HS-5 (cell line): Measurements from ENCODE around the gene GK2.
A peak's percentile ranks its signal among the peaks of the same experiment; 100 is the strongest.

Source experiments
- DNase-seq: peaks from one replicate; pipeline ENCODE4 v3.0.0-alpha.2; 2012; ENCODE audit warnings: low read depth

Gene GK2

GRCh38 chr4:79408063-79408462 is at the start of gene GK2:
Gene GK2 (minus strand): TSS chr4:79408228. CDS start chr4:79408200, 28 bp downstream.
- DNase-seq: no peak

DNA sequence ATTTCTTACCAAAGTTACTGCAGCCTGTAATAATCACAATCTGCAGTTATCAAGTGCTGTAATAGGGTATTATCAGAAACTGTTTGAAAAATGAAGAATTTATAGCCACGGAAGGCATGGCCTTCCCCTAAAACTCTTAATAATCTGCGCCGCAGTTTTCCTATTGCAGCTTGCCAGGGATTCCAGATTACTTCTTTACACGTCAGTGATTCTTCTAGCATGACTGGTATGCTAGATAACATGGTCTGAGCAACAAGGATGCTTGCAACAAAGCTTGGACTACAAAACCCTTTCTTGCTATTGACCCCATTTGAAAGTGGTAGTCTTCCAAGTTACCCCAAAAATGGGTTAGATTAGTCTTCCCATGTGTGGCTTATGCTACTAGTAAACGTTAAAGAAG is 47.2 kb upstream of the GK2 start:
- DNase-seq: no peak

DNA sequence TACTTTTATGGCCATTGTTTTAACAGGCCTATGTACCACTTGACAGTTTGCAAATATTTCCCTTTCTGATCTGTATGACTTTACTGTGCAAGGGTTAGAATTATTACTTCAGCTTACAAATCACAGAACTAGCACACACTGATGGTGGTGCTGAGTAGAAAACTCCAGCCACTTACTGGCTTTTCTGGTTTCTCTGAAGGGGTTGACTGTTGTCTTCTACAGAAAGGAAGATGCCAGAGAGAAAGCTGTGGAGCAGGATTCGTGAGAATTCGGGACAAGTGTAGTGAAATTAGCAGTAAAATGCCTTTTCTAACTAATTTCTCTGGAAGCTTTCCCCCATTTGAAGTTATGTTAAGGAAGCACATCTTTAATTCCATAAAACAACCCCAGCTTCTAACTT is 46.6 kb upstream of the GK2 start:
- DNase-seq: no peak

DNA sequence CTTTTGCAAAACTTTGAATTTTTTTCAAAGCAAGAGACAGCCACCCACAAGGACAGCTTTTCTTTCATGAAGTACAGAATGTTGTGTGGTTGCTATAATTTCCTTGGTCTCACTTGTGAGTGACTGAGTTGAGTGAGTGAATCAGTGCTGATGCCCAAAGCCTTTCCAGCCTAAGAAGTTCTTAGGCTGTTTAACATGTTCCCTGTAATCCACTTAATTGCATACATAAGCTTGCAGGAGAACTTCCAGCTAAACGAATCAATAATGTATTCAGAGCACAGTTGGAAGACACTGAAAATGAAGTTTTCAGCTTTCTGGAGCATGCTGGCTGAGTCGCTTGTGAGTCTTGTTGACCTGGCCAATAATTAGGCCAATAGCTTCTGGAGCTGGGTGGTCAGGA is 42.0 kb upstream of the GK2 start:
- DNase-seq: no peak

DNA sequence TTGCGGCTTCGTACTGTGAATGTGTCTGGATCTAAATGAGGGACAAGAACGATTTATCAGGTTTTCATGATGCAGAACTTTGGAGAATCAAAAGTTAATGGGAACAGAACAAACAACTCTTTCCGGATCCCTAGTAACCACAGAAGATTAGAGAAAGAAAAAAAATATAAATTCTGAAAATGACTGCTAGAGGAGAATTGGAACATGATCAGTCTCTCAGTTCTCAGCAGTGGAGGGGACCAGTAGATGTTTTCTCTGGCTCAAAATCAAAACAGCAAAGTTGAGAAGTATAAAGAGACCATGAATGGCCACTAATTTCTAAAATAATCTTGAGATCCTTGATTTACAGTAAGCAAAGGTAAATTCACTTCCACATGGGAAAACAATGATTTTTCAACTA is 38.1 kb upstream of the GK2 start:
- no peak for DNase-seq

- no peak for DNase-seq
Measured at GRCh38 chr4:79445371-79445781, 37.3 kb upstream of the GK2 start.

GRCh38 chr4:79442422-79442821 is 34.4 kb upstream of the GK2 start:
- DNase-seq: peak; percentile 66

GRCh38 chr4:79439489-79439888 is 31.5 kb upstream of the GK2 start:
- no peak for DNase-seq

DNA sequence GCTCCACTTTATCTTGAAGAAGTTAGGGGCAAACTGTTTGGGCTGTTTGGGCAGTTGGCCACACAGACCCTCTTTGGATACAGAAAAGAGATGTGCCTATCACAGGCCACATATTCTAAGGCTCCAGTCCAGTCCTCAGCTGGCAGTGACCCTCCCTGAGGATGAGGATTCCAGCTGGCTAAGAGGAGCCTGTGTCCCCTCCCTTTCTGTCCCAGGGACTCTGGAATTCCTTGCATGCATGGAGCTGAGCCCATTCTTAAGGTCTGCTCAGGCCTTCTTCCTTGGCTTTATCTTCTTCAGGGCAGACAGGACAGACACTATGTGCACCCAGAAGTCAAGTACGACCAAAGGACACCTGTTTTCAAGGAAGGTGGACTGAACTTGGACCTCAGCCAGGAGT is 23.8 kb upstream of the GK2 start:
- no peak for DNase-seq

GRCh38 chr4:79429113-79429903 is 21.3 kb upstream of the GK2 start:
- DNase-seq: no peak

DNA sequence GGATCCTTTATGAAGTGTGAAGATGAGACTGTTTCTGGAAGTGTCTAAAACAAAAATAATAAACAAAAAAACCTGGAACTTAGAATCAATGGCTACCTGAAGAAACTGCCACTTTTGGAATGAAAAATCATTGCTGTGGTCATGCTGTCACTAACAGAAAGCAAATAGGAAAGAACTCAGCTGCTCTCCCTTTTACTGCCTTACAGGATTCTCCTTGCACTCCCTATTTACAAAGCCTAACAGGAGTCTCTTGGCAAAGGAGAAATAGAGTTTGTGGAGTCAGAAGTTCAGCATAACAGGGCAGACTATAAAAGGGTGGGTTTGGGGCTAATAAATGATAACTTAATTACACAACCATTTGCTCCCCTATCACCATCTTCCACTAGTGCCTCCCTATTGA is 19.0 kb upstream of the GK2 start:
- DNase-seq: no peak

GRCh38 chr4:79425586-79425985 is 17.6 kb upstream of the GK2 start:
- no peak for DNase-seq

GRCh38 chr4:79421483-79421882 is 13.5 kb upstream of the GK2 start:
- DNase-seq: no peak

DNA sequence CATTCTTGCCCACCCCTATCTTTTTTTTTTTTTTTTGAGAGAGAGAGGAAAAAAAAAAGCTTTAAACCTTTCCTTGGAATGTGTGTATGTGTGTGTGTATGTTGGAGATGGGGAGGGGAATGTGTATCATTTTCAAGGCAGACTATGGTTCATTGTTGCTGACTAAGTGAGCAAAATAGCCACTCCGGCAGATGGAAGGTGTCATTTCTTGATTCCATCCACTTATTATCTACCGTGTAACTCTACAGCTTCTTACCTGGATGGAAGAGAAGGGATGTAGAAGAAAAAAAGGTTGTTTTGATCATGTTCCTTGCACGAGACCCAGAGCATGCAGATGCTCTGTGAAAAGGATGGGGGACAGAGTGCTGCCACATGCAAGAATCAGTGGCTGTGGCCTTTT is 5.9 kb upstream of the GK2 start:
- DNase-seq: no peak

GRCh38 chr4:79413032-79413885 is 5.2 kb upstream of the GK2 start:
- no peak for DNase-seq

DNA sequence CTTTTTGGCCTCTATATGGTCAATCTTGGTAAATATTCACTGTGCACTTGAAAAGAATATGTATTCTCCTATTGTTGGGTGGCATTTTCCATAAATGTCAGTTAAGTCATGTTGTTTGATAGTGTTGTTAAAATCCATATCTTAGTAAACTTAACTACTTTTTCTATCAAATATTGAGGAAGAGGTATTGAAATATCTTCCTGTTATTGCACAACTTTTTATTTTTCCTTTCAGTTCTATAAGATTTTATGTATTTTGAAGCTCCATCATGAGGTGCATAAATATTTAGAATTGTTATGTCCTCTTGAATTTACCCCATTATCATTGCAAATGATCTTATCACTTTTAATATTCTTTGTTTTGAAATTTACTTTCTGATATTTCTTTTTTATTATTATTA is 3.4 kb downstream of the GK2 start:
- no peak for DNase-seq

DNA sequence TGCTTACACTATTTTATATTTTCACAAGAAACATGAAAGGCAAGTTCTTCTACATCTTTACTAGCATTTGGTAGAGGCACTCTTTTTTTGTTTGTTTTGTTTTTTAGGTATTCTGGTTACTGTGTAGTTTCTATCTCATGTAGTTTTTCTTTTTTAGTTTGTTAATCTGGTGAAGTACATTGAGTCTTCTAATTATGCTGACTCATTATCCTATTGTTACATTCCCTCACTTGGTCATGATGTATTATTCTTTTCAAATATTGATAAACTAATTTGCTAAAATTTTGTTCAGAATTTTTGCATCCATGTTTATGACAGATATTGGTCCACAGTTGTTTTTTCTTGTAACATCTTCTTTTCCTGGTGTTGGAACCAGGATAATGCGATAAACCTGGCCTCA is 4.7 kb downstream of the GK2 start:
- no peak for DNase-seq

- no peak for DNase-seq
Measured at GRCh38 chr4:79402332-79402851, 5.6 kb downstream of the GK2 start.

GRCh38 chr4:79399076-79399475 is 9.0 kb downstream of the GK2 start:
- no peak for DNase-seq

- no peak for DNase-seq
Measured at GRCh38 chr4:79397951-79398350, 10.1 kb downstream of the GK2 start.

DNA sequence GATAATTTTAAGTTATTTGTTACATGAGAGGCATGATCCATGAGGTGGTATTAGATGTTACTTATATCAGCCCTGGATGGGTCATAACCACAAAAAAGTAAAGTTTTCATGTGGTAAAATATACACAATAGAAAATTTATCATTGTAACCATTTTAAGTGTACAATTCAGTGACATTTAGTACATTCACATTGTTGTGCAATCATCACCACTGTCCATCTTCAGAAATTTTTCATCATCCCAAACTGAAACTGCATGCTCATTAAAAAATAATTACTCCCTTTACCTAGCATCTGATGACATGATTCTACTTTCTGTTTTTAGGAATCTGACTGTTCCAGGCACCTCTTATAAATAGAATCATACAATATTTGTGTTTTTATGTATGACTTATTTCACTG is 11.2 kb downstream of the GK2 start:
- DNase-seq: no peak

DNA sequence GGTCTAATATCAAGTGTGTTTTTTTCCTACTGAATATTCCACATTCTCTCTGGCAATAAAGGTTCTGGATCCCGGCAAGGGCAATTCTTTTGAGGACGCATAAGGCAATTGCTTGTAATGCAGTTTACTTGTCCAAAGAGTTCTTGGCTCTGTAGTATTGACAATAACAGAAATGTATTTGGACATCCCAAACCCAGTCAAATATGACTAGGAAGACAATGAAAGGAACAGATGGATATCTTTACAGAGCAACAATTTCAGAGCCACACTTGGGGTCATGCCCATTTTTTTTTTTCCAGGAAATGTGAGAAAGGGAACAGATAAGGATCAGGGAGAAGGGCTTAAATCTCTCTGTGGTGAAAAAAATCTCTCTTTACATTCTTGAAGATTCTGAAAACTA is 12.2 kb downstream of the GK2 start:
- DNase-seq: no peak

GRCh38 chr4:79390890-79391289 is 17.1 kb downstream of the GK2 start:
- peak; percentile 2 for DNase-seq
